Spleen (tissue), 11 donors: Measurements from ENCODE around the gene SLC25A1. TPM values are rescaled to one million over a fixed set of nuclear protein-coding genes. Genes with fewer than 3 reads are reported as not detected.

ENCODE experiments used
- DNase-seq: peaks from one replicate; pipeline ENCODE4 v3.0.0-alpha.2; 2020
- H3K27ac ChIP-seq, 8 donors: fragments of 200-600 bp; sonication (generic) in 7 of 8; 1 replicate in 4 of 8; 2 replicates in 4 of 8; pipeline versions ENCODE4 v1.5.0 to v1.8.0; 2016 to 2021; ENCODE audit warnings: inconsistent platforms in 4 of 8, mild to moderate bottlenecking in 4 of 8, moderate library complexity in 1 of 8
- H3K27me3 ChIP-seq, 7 donors: fragments of 200-600 bp; sonication (generic) in 6 of 7; replicated peaks in 1 of 7; 1 replicate in 4 of 7; 2 replicates in 3 of 7; pipeline versions ENCODE4 v1.5.0 to v1.8.0; 2016 to 2021; ENCODE audit warnings: inconsistent platforms in 3 of 7, mild to moderate bottlenecking in 1 of 7
- H3K36me3 ChIP-seq, 6 donors: fragments of 200-600 bp; sonication (generic) in 5 of 6; 1 replicate in 4 of 6; 2 replicates in 2 of 6; pipeline versions ENCODE4 v1.5.0 to v1.8.0; 2016 to 2021; ENCODE audit warnings: inconsistent platforms in 2 of 6
- H3K4me1 ChIP-seq, 6 donors: fragments of 200-600 bp; sonication (generic) in 5 of 6; 1 replicate in 3 of 6; 2 replicates in 3 of 6; pipeline versions ENCODE4 v1.5.0 to v1.8.0; 2016 to 2021; ENCODE audit warnings: inconsistent platforms in 3 of 6
- H3K4me3 ChIP-seq, 8 donors: fragments of 200-600 bp; sonication (generic) in 7 of 8; 1 replicate in 4 of 8; 2 replicates in 4 of 8; pipeline versions ENCODE4 v1.5.0 to v1.8.0; 2016 to 2021; ENCODE audit warnings: inconsistent platforms in 4 of 8, mild to moderate bottlenecking in 4 of 8, moderate library complexity in 2 of 8
- H3K9me3 ChIP-seq, 8 donors: fragments of 200-600 bp; sonication (generic) in 7 of 8; 1 replicate in 4 of 8; 2 replicates in 4 of 8; pipeline versions ENCODE4 v1.5.0 to v1.8.0; 2016 to 2021; ENCODE audit warnings: inconsistent platforms in 4 of 8
- POLR2A ChIP-seq, 3 donors: fragments of 450-650 bp; IDR thresholded peaks; one replicate each; pipeline ENCODE4 v1.5.1; 2017; ENCODE audit warnings: antibody characterized with exemption in 3 of 3, mild to moderate bottlenecking in 1 of 3
- POLR2AphosphoS5 ChIP-seq, 3 donors: sonication (generic); formaldehyde crosslinking; IDR thresholded peaks; one replicate each; pipeline ENCODE4 v1.5.1; 2017; ENCODE audit warnings: antibody characterized with exemption in 3 of 3
- WGBS, 5 donors: extraction: QIAGEN DNeasy Blood & Tissue Kit in 3 of 5; methylation state at CpG; one replicate each; pipeline versions ENCODE4 v1.1.5 to v1.1.7; 2013 to 2018; 5-methylcytosine and 5-hydroxymethylcytosine counted together
- intact Hi-C: fragments of 100-400 bp; cut with DNase I; formaldehyde crosslinking; loops from one replicate; pipeline ENCODE4 v1.15.0; 2023; ENCODE audit warnings: low total_unique reads
- polyA plus RNA-seq, 3 donors: library from polyadenylated mRNA; stranded (reverse); fragments of 200-250 nt; gene quantifications; one replicate each; pipeline ENCODE4 v1.2.1, GENCODE V29; 2013
- total RNA-seq, 7 donors: library from RNA; depleted of rRNA in 3 of 7; stranded (reverse); fragments of >200 nt in 3 of 7; fragmentation: NEBNext Ultra II Directional in 4 of 7; extraction: Animal tissue kit (Norgen Biotek cat#: 25700) in 4 of 7; gene quantifications; one replicate each; pipeline versions ENCODE4 v1.1.0 to v1.2.1, GENCODE V29; 2016 to 2021
- TF ChIP-seq, protein P1 (sequence below), 11 experiments: fragments of 200-600 bp in 7 of 11; fragments of 450-650 bp in 4 of 11; sonication (generic) in 4 of 11; IDR thresholded peaks in 8 of 11; conservative IDR thresholded peaks in 3 of 11; 1 replicate in 7 of 11; 2 replicates in 4 of 11; pipeline versions ENCODE4 v1.4.0 to v1.8.0; 2016 to 2021; ENCODE audit warnings: antibody characterized with exemption in 11 of 11, inconsistent platforms in 4 of 11, mild to moderate bottlenecking in 1 of 11
- donor health status: healthy with polysubstance abuse.
- donor health status: DM: no; HTN: no; CAD: no; lungs with moderate emphysema.
- donor health status: DM: no; HTN: no; CAD: no.
- donor health status: Bipolar disorder and iron deficiency.
- donor health status: healthy.
- donor health status: DM: no; HTN: no; CAD: no.
- donor health status: DM: yes; HTN: yes; CAD: no.

Gene SLC25A1
- total and polyA plus RNA-seq, 10 donors = 23.5 to 59.7 (median 35.9) TPM

DNA sequence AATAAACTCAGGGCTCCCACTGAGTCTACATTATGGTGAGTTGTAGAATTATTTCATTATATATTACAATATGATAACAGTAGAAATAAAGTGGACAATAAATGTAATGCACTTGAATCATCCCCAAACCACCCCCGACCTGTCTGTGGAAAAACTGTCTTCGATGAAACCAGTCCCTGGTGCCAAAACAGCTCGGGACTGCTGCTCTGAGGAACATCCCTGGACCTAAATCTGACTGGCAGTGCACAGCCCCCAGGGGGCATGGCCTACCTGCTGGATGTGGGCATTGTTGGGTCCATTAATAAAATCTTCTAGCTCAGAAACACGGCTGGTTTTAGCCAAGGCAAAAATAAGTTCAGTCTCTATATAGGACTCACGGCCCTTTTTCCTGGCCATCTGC lies 29.3 kb upstream of the SLC25A1 start:
- Histone ChIP-seq H3K9me3 (no peaks in the 10 kb centered on the region), H3K36me3 (peaks cover 0 to 72% (median 7%) of the 10 kb centered on the region in 6 donors), H3K4me3 (no peak overlapping the region), H3K27ac (no peak overlapping the region), H3K4me1 (no peaks in the 10 kb centered on the region), H3K27me3 (no peaks in the 10 kb centered on the region)
- WGBS, 5 donors = 78 to 93% (median 88%) methylated on average over 5 of the region's 5 CpGs
- TF ChIP-seq POLR2A (IDR thresholded peaks at IDR 0.05) (no peak), POLR2AphosphoS5 (IDR thresholded peaks at IDR 0.05) (no peak)
- TF ChIP-seq, protein P1, sequence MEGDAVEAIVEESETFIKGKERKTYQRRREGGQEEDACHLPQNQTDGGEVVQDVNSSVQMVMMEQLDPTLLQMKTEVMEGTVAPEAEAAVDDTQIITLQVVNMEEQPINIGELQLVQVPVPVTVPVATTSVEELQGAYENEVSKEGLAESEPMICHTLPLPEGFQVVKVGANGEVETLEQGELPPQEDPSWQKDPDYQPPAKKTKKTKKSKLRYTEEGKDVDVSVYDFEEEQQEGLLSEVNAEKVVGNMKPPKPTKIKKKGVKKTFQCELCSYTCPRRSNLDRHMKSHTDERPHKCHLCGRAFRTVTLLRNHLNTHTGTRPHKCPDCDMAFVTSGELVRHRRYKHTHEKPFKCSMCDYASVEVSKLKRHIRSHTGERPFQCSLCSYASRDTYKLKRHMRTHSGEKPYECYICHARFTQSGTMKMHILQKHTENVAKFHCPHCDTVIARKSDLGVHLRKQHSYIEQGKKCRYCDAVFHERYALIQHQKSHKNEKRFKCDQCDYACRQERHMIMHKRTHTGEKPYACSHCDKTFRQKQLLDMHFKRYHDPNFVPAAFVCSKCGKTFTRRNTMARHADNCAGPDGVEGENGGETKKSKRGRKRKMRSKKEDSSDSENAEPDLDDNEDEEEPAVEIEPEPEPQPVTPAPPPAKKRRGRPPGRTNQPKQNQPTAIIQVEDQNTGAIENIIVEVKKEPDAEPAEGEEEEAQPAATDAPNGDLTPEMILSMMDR (IDR thresholded peaks at IDR 0.05 in 8 of 11, conservative IDR thresholded peaks at IDR 0.05 in 3 of 11) = no peak
- no peak for DNase-seq
- intact Hi-C loops = no loop called here

DNA sequence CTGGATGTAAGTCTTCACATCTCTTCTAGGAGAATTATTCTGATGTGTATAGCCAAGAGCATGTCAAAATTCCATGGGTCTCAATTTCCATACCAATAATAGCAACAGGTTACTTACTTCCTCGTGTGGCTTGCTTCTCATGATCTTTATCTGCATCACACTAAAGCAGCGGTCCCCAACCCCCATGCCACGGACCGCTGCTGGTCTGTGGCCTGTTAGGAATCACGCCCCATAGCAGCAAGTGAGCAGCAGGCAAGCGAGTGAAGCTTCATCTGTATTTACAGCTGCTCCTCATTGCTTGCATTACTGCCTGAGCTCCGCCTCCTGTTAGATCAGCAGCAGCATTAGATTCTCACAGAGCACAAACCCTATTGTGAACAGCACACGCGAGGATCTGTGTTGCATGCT lies 28.9 kb upstream of the SLC25A1 start:
- TF ChIP-seq POLR2A (IDR thresholded peaks at IDR 0.05) (no peak), POLR2AphosphoS5 (IDR thresholded peaks at IDR 0.05) (no peak)
- TF ChIP-seq, protein P1 (IDR thresholded peaks at IDR 0.05 in 8 of 11, conservative IDR thresholded peaks at IDR 0.05 in 3 of 11) = no peak
- DNase-seq = no peak
- 77 to 83% (median 78%) methylated on average over 9 of the region's 9 CpGs for WGBS, 5 donors
- Histone ChIP-seq H3K9me3 (no peaks in the 10 kb centered on the region), H3K4me3 (no peak overlapping the region), H3K27ac (no peak overlapping the region), H3K27me3 (no peaks in the 10 kb centered on the region), H3K36me3 (peaks cover 0 to 73% (median 7%) of the 10 kb centered on the region in 6 donors), H3K4me1 (no peaks in the 10 kb centered on the region)
- intact Hi-C loops = no loop called here

GRCh38 chr22:19206287-19206686 lies 27.8 kb upstream of the SLC25A1 start:
- Histone ChIP-seq H3K4me3 (no peak overlapping the region), H3K4me1 (no peaks in the 10 kb centered on the region), H3K27ac (no peak overlapping the region), H3K27me3 (no peaks in the 10 kb centered on the region), H3K9me3 (no peaks in the 10 kb centered on the region), H3K36me3 (peaks cover 0 to 81% (median 7%) of the 10 kb centered on the region in 6 donors)
- no peak for DNase-seq
- TF ChIP-seq, protein P1 (IDR thresholded peaks at IDR 0.05 in 8 of 11, conservative IDR thresholded peaks at IDR 0.05 in 3 of 11) = no peak
- TF ChIP-seq POLR2AphosphoS5 (IDR thresholded peaks at IDR 0.05) (no peak), POLR2A (IDR thresholded peaks at IDR 0.05) (no peak)
- intact Hi-C loops = no loop called here
- WGBS, 5 donors = 90 to 95% (median 92%) methylated on average over 6 of the region's 6 CpGs

DNA sequence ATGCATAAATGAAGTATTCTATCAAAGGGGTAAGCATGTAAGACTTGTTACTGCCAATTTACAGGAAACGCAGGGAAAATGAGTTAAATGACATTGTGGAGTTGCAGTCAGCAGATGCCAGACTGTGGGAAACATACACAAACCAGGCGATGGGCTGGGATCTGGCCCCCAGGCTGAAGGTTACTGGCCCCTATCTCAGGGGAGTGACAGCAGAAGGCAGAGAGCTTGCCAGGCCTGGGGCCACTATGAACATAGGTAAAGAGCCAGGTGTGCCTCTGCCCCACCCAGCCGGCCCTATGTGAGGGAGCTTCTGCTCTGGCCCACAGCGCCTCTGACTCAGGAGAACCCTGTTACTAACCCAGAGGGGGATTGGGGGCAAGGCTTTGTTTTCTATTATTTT lies 26.1 kb upstream of the SLC25A1 start:
- TF ChIP-seq, protein P1 (IDR thresholded peaks at IDR 0.05 in 8 of 11, conservative IDR thresholded peaks at IDR 0.05 in 3 of 11) = no peak
- TF ChIP-seq POLR2A (IDR thresholded peaks at IDR 0.05) (no peak), POLR2AphosphoS5 (IDR thresholded peaks at IDR 0.05) (no peak)
- no peak overlapping the region for H3K27ac ChIP-seq
- no peaks in the 10 kb centered on the region for H3K4me1 ChIP-seq
- no peaks in the 10 kb centered on the region for H3K9me3 ChIP-seq
- no peak for DNase-seq
- H3K36me3 ChIP-seq = peaks cover 0 to 86% (median 2%) of the 10 kb centered on the region in 6 donors
- no peaks in the 10 kb centered on the region for H3K27me3 ChIP-seq
- intact Hi-C loops = no loop called here
- WGBS, 5 donors = 91 to 97% (median 95%) methylated on average over 4 of the region's 4 CpGs
- H3K4me3 ChIP-seq = no peak overlapping the region
